PC-3 (cell line): ENCODE results near the gene RAB7A. TPM values are rescaled to one million over a fixed set of nuclear protein-coding genes. Genes with fewer than 3 reads are reported as not detected.
"Not testable (repeated sequence)": the region's sequence is repeated elsewhere in the genome, so short reads cannot be mapped to it uniquely, and the experiment has no call there.

Experiments used
- ATAC-seq: fragments of 200-7000 bp; cut with Tn5 transposase; 2 replicates; pipeline ENCODE4 v1.9.1; 2020; ENCODE audit warnings: mild to moderate bottlenecking, moderate library complexity
- BruUV-seq: library from RNA; stranded (reverse); fragments of 400-500 nt; replicated peaks from 2 replicates; lab custom pipeline; 2021; lab: Mats Ljungman, UMichigan
- CTCF ChIA-PET: fragments of 300-600 bp; sonication (Branson Sonifier 250); formaldehyde crosslinking; loops from one replicate; lab custom pipeline; 2022; ENCODE audit warnings: antibody characterized with exemption; lab: Charles Lee
- POLR2A ChIA-PET: fragments of 300-600 bp; sonication (Branson Sonifier 250); formaldehyde crosslinking; loops from one replicate; lab custom pipeline; 2022; ENCODE audit warnings: antibody characterized with exemption; ENCODE audit not compliant: unreplicated experiment; lab: Charles Lee
- DNase-seq: peaks from one replicate; pipeline ENCODE4 v3.0.0-alpha.2; 2015
- H2AFZ ChIP-seq: fragments of 300-600 bp; sonication (generic); 2 replicates; pipeline ENCODE4 v1.6.0; 2016; ENCODE audit warnings: antibody characterized with exemption, low read length
- H3F3A ChIP-seq: fragments of 300-600 bp; sonication (generic); one replicate; pipeline ENCODE4 v1.6.0; 2017; ENCODE audit warnings: antibody characterized with exemption, low read length, control low read depth, mild to moderate bottlenecking; ENCODE audit not compliant: unreplicated experiment
- H3K27ac ChIP-seq: fragments of 300-600 bp; sonication (generic); 2 replicates; pipeline ENCODE4 v1.5.1; 2016; ENCODE audit warnings: mild to moderate bottlenecking, low read length
- H3K27me3 ChIP-seq: fragments of 300-600 bp; sonication (generic); 2 replicates; pipeline ENCODE4 v1.6.1; 2016; ENCODE audit warnings: low read length, mixed read lengths
- H3K36me3 ChIP-seq: fragments of 300-600 bp; sonication (generic); 2 replicates; pipeline ENCODE4 v1.6.1; 2016; ENCODE audit warnings: low read depth, mixed run types, low read length, mixed read lengths
- H3K4me1 ChIP-seq: fragments of 300-600 bp; sonication (generic); 2 replicates; pipeline ENCODE4 v1.5.1; 2016; ENCODE audit warnings: low read length; ENCODE audit not compliant: insufficient read depth
- H3K4me2 ChIP-seq: fragments of 300-600 bp; sonication (generic); 2 replicates; pipeline ENCODE4 v1.6.0; 2016; ENCODE audit warnings: low read length
- H3K4me3 ChIP-seq: fragments of 300-600 bp; sonication (generic); 2 replicates; pipeline ENCODE4 v1.5.1; 2016; ENCODE audit warnings: mild to moderate bottlenecking, low read length, mixed read lengths
- H3K79me2 ChIP-seq: fragments of 300-600 bp; sonication (generic); 2 replicates; pipeline ENCODE4 v1.6.1; 2017; ENCODE audit warnings: low read length, mixed read lengths
- H3K9ac ChIP-seq: fragments of 300-600 bp; sonication (generic); 2 replicates; pipeline ENCODE4 v1.6.0; 2016; ENCODE audit warnings: mild to moderate bottlenecking, low read length
- H3K9me2 ChIP-seq: fragments of 300-600 bp; sonication (generic); replicated peaks from 2 replicates; pipeline ENCODE4 v1.6.1; 2016; ENCODE audit warnings: mixed run types, low read length, mixed read lengths
- H3K9me3 ChIP-seq: fragments of 300-600 bp; sonication (generic); 2 replicates; pipeline ENCODE4 v1.6.1; 2016; ENCODE audit warnings: low read length, mixed read lengths
- H4K20me1 ChIP-seq: fragments of 300-600 bp; sonication (generic); 2 replicates; pipeline ENCODE4 v1.6.1; 2016; ENCODE audit warnings: low read length, mixed read lengths
- EZH2 ChIP-seq: fragments of 300-600 bp; sonication (generic); IDR thresholded peaks from one replicate; pipeline ENCODE4 v1.6.1; 2017; ENCODE audit warnings: antibody characterized with exemption, mild to moderate bottlenecking, low read length; ENCODE audit not compliant: unreplicated experiment
- EZH2phosphoT487 ChIP-seq: fragments of 300-600 bp; sonication (generic); IDR thresholded peaks from 2 replicates; pipeline ENCODE4 v1.6.1; 2018; ENCODE audit warnings: mild to moderate bottlenecking, antibody characterized with exemption, low read length, borderline replicate concordance
- intact Hi-C: fragments of 100-400 bp; cut with micrococcal nuclease; formaldehyde crosslinking; loops from 2 replicates; pipeline ENCODE4 v1.9.0; 2023
- total RNA-seq: library from RNA; depleted of rRNA; stranded (reverse); fragments of >200 nt; gene quantifications from 2 replicates; pipeline ENCODE4 v1.2.3, GENCODE V29; 2014
- TF ChIP-seq, protein P1 (sequence below): fragments of 300-600 bp; sonication (generic); conservative IDR thresholded peaks from 2 replicates; pipeline ENCODE4 v1.5.1; 2017; ENCODE audit warnings: antibody characterized with exemption, low read depth, mild to moderate bottlenecking, low read length

The RAB7A gene
- total RNA-seq, 1 experiment from 2014 or later, result 48.0 TPM

DNA sequence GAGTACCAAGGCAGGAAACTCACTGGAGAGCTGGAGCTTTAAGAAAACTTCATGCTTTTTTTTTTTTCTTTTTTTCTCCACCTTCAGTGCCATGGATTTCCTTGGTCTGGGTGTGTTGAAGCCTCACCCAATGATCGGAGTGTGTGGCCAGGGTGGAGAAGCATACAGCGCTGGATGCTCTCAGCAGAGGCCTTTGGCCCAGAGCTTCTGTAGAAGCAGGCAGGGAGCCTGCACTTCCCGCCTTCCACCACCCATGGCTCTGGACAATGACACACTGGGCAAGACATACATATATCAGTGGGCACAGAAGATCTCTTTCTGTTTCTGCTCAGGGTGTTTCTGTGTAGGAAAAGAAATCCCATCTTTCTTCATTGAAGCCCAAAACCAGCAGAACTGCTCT lies 97.6 kb downstream of the RAB7A start:
- Histone ChIP-seq H3K4me2 (no peak overlapping the region), H3K27ac (no peak overlapping the region), H3K27me3 (no peaks in the 10 kb centered on the region), H3F3A (no peaks in the 10 kb centered on the region), H4K20me1 (no peaks in the 10 kb centered on the region), H3K79me2 (no peaks in the 10 kb centered on the region), H2AFZ (no peak overlapping the region), H3K9me3 (no peaks in the 10 kb centered on the region), H3K4me3 (no peak overlapping the region), H3K4me1 (no peaks in the 10 kb centered on the region), H3K9ac (no peak overlapping the region), H3K9me2 (no peaks in the 10 kb centered on the region), H3K36me3 (no peaks in the 10 kb centered on the region)
- no TSS peak for BruUV-seq
- ATAC-seq, result no peak
- ChIA-PET CTCF (no interaction called here), POLR2A (no interaction called here)
- no peak for DNase-seq
- intact Hi-C loops, result no loop called here
- TF ChIP-seq, protein P1, sequence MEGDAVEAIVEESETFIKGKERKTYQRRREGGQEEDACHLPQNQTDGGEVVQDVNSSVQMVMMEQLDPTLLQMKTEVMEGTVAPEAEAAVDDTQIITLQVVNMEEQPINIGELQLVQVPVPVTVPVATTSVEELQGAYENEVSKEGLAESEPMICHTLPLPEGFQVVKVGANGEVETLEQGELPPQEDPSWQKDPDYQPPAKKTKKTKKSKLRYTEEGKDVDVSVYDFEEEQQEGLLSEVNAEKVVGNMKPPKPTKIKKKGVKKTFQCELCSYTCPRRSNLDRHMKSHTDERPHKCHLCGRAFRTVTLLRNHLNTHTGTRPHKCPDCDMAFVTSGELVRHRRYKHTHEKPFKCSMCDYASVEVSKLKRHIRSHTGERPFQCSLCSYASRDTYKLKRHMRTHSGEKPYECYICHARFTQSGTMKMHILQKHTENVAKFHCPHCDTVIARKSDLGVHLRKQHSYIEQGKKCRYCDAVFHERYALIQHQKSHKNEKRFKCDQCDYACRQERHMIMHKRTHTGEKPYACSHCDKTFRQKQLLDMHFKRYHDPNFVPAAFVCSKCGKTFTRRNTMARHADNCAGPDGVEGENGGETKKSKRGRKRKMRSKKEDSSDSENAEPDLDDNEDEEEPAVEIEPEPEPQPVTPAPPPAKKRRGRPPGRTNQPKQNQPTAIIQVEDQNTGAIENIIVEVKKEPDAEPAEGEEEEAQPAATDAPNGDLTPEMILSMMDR, result no peak
- TF ChIP-seq EZH2, result no peak
- TF ChIP-seq EZH2phosphoT487, result no peak

- no peak; the same call in 1 of the 2 replicates for ATAC-seq
- Histone ChIP-seq H3K4me2 (no peak overlapping the region), H2AFZ (no peak overlapping the region), H4K20me1 (no peaks in the 10 kb centered on the region), H3K9me2 (no peaks in the 10 kb centered on the region), H3K9me3 (no peaks in the 10 kb centered on the region), H3K36me3 (no peaks in the 10 kb centered on the region), H3K27me3 (no peaks in the 10 kb centered on the region), H3F3A (no peaks in the 10 kb centered on the region), H3K4me3 (no peak overlapping the region), H3K27ac (no peak overlapping the region), H3K9ac (no peak overlapping the region), H3K4me1 (no peaks in the 10 kb centered on the region), H3K79me2 (no peaks in the 10 kb centered on the region)
- TF ChIP-seq, protein P1, result no peak
- TF ChIP-seq EZH2 (no peak), EZH2phosphoT487 (no peak)
- ChIA-PET CTCF (no interaction called here), POLR2A (no interaction called here)
- DNase-seq, result no peak
- intact Hi-C loops, result no loop called here
- no TSS peak for BruUV-seq
Observed at GRCh38 chr3:128824132-128824850, 98.3 kb downstream of the RAB7A start.

DNA sequence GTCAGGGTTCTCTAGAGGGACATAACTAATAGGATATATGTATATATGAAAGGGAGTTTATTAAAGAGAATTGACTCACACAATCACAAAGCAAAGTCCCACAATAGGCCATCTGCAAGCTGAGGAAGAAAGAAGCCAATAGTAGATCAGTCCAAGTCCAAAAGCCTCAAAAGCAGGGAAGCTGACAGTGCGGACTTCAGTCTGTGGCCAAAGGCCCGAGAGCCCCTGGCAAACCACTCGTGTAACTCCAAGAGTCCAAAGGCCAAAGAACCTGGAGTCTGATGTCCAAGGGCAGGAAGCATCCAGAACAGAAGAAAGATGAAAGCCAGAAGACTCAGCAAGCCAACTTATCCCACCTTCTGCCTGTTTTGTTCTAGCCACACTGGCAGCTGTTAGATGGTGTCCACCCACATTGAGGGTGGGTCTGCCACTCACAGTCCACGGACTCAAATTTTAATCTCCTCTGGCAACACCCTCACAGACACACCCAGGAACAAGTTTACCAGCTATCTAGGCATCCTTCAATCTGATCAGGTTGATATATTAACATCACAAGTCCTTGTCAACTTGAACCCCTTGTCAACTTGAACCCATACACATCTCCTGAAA lies 99.2 kb downstream of the RAB7A start:
- POLR2A ChIA-PET, result no interaction called here
- H3K4me1 ChIP-seq, result no peaks in the 10 kb centered on the region
- H3K4me3 ChIP-seq, result no peak overlapping the region
- ATAC-seq (no peak), DNase-seq (no peak)
- H3K9ac ChIP-seq, result no peak overlapping the region
- intact Hi-C loops, result no loop called here
- H3F3A ChIP-seq, result no peaks in the 10 kb centered on the region
- no peaks in the 10 kb centered on the region for H4K20me1 ChIP-seq
- H2AFZ ChIP-seq, result no peak overlapping the region
- CTCF ChIA-PET, result no interaction called here
- TF ChIP-seq, protein P1, result no peak
- TF ChIP-seq EZH2phosphoT487 (no peak), EZH2 (no peak)
- no peak overlapping the region for H3K4me2 ChIP-seq
- BruUV-seq, result no TSS peak
- H3K9me3 ChIP-seq, result no peaks in the 10 kb centered on the region
- no peaks in the 10 kb centered on the region for H3K27me3 ChIP-seq
- no peaks in the 10 kb centered on the region for H3K9me2 ChIP-seq
- no peak overlapping the region for H3K27ac ChIP-seq
- H3K36me3 ChIP-seq, result no peaks in the 10 kb centered on the region
- no peaks in the 10 kb centered on the region for H3K79me2 ChIP-seq

GRCh38 chr3:128829087-128829486 lies 103.1 kb downstream of the RAB7A start:
- H3K36me3 ChIP-seq, H3K9me2 ChIP-seq, H3K4me3 ChIP-seq, intact Hi-C loops, POLR2A ChIA-PET, H4K20me1 ChIP-seq, H2AFZ ChIP-seq, H3K9ac ChIP-seq, CTCF ChIA-PET, DNase-seq, H3K4me1 ChIP-seq, H3F3A ChIP-seq, ATAC-seq, H3K27ac ChIP-seq, H3K79me2 ChIP-seq, H3K4me2 ChIP-seq, H3K9me3 ChIP-seq, BruUV-seq, H3K27me3 ChIP-seq: not testable (repeated sequence)
